Left colon (tissue), 2 donors: ENCODE measurements around the gene ZC3H6. TPM values are rescaled to one million over a fixed set of nuclear protein-coding genes. Genes with fewer than 3 reads are reported as not detected.
"Not testable (repeated sequence)": the region's sequence is repeated elsewhere in the genome, so short reads cannot be mapped to it uniquely, and the experiment has no call there.

Experiments
- ATAC-seq: fragments of 200-7000 bp; cut with Tn5 transposase; one replicate; pipeline ENCODE4 v1.9.1; 2020; ENCODE audit warnings: mild to moderate bottlenecking, moderate library complexity
- DNase-seq, 2 donors: peaks; one replicate each; pipeline ENCODE4 v3.0.0-alpha.2; 2020
- intact Hi-C, 2 donors: fragments of 100-400 bp; cut with DNase I in 1 of 2; cut with micrococcal nuclease in 1 of 2; formaldehyde crosslinking; loops; one replicate each; pipeline versions ENCODE4 v1.11.2 to v1.14.0; 2022; cut with DNase I, micrococcal nuclease
- total RNA-seq, 2 donors: library from RNA; stranded (reverse); fragmentation: NEBNext Ultra II Directional; extraction: Animal tissue kit (Norgen Biotek cat#: 25700); gene quantifications; one replicate each; pipeline ENCODE4 v1.2.1, GENCODE V29; 2021
- donor health status: DM: no; HTN: no; CAD: no.
- donor health status: DM: yes; HTN: yes; CAD: no.

ZC3H6 gene
- total RNA-seq, 2 donors from 2014 or later = 5.5 to 9.6 TPM

DNA sequence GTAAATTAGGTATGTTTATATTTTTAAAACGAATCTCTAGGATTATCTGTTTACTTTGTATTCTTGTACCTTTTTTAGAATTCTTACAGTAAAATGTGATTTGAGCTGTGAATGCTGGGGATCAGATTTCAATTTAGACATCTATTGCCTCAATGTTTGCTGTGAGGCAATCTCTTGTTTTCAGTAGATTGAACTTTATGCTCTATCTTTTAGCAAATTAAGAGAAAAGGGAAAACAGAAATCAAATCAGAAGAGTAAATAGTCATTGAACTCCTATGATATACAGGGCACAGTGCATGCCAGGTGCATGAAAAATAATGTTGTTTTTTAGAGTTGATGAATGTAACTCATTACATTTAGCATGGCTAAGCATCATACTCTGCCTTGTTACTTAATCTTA lies 39.5 kb downstream of the ZC3H6 start:
- intact Hi-C loops = no loop called here
- DNase-seq (no peak), ATAC-seq (no peak)

DNA sequence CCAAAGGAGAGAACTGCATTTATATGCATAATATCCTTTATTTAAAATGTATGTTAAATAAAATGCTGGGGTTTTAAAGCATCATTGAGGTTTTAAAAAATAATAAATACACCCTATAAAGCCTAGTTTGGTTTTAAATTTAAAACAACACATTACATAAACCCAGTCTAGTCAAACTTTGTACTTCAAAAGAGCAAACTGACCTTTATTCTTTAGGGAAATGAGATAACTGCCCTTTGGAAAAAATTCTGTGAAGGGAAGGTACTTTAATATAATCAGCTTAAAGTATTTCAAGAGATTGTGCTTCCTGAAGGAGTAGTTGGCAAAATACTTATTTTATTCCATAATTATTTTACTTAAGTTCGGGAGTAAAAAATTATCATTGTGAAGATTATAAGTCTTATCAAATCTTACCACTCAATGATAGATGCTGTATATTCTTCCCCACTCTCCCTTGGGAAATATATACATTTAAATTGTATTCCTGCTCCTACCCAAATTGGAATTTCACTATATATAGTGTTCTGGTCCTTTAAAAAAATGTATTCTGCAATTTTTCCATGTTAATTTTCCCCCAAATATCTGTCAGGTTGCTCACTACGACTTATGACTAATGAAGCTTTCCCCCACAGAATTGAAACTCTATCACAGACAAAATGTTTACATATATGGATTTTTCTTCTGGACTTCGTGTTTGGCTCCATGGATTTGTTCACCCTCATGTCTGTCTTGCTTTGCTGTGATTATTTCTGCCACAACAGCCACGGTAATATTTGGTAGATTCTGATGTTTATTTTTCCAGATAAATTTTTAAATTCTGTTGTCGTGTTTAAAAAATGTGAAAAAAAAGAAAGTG lies 42.1 kb downstream of the ZC3H6 start:
- intact Hi-C loops = no loop called here
- DNase-seq = no peak
- no peak for ATAC-seq

GRCh38 chr2:112318515-112318914 lies 43.1 kb downstream of the ZC3H6 start:
- DNase-seq (no peak), ATAC-seq (no peak)
- intact Hi-C loops = no loop called here

DNA sequence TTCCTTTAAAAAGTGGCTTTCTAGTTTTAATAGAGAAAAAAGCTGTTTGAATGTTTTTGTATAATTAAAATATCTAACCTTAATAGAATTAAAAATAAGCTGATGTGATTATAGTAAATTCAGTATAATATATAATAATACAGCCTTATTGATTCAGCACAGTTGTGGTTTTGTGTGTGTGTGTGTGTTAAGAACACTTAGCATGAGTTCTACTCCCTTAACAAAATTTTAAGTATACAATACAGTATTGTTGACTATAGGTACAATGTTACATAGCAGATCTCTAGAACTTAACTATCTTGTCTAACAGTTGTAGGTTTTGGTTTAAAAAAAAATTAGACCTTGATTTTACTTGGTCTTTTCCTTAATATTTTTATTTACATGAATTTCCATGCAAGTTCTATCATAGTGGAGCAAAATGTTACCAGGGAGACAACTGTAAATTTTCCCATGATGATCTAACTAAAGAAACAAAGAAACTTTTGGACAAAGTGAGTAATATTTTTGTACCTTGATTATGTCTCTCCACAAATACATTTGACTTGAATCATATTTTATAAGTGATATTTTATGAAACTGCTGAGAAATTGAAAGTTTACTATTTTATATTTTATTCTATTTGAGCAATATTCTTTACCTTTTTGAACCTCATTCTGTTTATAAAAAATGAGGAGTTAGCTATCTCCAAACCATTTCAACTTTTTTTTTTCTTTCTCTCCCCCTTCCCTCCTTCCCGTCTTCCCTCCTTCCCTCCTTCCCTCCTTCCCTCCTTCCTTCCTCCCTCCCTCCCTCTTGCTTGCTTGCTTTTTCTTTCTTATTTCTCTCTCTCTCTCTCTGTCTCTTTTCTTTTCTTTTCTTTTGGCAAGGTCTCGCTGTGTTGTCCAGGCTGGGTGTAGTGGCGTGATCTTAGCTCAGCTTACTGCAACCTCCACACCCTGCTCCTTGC lies 46.3 kb downstream of the ZC3H6 start:
- DNase-seq = no peak
- intact Hi-C loops = no loop called here
- ATAC-seq = no peak

- DNase-seq = no peak
- intact Hi-C loops = no loop called here
- ATAC-seq = no peak
Measured at GRCh38 chr2:112322919-112323318, 47.5 kb downstream of the ZC3H6 start.

DNA sequence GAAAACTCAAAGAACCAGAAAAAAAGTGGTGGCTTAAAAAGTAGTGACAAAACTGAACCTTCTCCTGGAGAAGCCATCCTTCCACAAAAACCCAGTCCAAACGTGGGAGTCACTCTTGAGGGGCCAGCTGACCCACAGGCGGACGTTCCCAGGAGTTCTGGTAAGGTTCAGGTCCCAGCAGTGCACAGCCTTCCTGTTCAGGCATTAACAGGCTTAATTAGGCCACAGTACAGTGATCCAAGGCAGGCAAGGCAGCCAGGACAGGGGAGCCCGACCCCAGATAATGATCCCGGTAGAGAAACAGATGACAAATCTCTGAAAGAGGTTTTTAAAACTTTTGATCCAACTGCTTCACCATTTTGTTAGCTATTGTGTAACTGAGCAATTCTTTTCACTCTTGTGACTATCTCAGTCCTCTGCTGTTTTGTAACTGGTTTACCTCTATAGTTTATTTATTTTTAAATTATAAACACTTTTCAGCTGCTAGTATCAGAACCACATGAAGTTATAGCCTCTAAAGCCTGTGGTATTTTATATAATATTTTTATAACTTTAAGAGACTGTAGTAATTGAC lies 56.8 kb downstream of the ZC3H6 start:
- no peak for ATAC-seq
- no peak for DNase-seq
- intact Hi-C loops = no loop called here

DNA sequence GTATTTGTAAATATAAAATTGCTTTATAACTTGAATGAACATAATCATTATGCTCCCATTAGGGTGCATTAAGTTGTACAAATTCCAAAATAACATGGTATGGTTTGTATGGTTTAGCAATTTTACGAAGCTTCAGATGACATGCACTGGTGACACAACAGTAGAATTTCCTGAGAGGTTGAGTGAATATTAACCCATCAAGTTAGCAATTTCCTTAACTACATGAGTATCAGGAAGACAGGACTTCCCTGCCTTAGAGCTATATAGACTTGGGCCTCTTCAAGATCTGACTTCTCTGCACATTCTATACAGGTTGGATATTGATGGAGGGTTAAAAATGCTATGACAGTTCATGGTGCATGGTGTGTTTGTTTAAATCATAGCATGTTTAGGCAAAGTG lies 60.2 kb downstream of the ZC3H6 start:
- intact Hi-C loops = no loop called here
- no peak for ATAC-seq
- DNase-seq = no peak

DNA sequence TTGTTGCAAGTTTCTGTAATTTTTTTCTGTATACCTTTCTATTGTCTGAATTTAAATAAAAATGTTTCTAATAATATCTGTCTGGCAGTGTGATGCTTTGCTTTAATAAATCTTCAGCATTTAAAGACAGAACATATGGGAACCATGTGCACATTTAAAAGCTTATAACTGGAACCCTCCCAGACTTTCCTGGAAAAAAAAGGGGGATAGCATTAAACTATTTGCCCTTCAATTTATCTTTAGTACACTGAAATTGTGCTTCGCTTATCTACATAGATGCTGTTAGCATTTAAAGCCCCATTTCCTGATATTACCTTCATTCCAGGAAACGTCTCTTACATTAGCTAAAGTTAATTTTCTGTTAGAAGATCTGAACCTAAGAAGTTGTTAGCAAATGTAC lies 64.6 kb downstream of the ZC3H6 start:
- no peak for ATAC-seq

GRCh38 chr2:112340475-112341267 lies 65.3 kb downstream of the ZC3H6 start:
- ATAC-seq (no peak), DNase-seq (no peak)
- intact Hi-C loops = no loop called here

More for the DNA sequence above, 64.6 kb downstream of the ZC3H6 start:
- intact Hi-C loops = no loop called here
- no peak for DNase-seq

GRCh38 chr2:112342067-112342550 lies 66.7 kb downstream of the ZC3H6 start:
- ATAC-seq = no peak
- no peak for DNase-seq
- intact Hi-C loops = no loop called here

- ATAC-seq = no peak
- no peak for DNase-seq
- intact Hi-C loops = no loop called here
Measured at GRCh38 chr2:112343827-112344585, 68.6 kb downstream of the ZC3H6 start.

DNA sequence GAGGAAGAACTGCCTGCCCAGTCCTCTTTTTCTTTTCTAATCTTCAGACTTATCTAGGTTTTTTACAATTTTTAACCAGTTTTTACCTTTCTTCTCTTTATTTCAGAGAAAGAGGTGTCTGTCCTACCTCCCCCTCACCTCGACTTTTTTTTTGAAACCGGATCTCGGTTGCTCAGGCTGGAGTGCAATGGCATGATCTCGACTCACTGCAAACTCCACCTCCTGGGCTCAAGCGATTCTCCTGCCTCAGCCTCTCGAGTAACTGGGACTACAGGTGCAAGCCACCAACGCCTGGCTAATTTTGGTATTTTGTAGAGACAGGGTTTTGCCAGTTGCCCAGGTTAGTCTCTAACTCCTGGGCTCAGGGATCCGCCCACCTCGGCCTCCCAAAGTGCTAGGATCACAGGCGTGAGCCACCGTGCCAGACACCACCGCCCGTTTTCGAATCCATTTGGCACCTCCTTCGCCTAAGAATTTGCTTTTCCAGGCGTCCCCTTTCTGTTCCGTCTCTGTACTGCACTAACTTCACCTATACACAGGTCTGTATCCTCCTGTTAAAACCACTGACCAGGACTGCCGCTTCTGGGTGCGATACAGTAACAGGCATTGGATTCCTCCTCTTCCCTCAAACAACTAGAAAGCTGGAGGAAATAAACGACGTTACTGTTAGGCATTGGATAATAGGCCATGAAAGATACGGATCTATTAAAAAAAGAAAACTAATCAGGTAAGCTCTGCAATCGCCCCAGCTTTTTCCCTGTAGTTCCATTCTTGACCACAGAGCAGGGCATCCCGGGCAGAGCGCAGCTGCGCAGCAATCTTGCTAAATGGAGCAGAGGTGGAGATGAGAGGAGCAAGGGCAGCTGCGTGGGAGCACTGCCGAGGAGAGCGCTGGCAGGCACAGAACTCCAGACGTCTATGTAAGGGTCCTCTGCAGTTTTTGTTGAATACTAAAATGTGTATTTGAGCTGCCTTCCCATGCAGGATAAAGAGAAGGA lies 69.9 kb downstream of the ZC3H6 start:
- DNase-seq (no peak), ATAC-seq (no peak)
- intact Hi-C loops = no loop called here

DNA sequence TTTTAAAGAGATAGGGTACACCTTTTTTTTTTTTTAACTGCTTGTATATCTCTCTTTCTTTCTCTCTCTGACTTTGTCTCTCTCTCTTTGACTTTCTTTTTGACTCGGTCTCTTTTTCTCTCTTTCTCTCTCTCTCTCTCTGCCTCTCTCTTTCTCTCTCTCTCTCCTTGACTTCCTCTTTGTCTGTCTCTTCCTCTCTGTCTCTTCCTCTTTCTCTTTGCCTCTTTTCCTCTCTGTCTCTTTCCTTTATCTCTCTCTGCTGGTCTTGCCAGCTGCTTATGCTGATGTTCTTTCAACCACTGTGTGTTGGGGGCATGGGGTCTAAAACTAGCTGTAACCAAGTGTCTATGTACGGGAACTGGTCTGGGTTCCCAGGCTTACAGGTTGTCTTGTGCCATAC lies 76.9 kb downstream of the ZC3H6 start:
- ATAC-seq, DNase-seq, intact Hi-C loops: not testable (repeated sequence)

- not testable (repeated sequence) for ATAC-seq, DNase-seq
Measured at GRCh38 chr2:112352809-112353603, 77.6 kb downstream of the ZC3H6 start.

DNA sequence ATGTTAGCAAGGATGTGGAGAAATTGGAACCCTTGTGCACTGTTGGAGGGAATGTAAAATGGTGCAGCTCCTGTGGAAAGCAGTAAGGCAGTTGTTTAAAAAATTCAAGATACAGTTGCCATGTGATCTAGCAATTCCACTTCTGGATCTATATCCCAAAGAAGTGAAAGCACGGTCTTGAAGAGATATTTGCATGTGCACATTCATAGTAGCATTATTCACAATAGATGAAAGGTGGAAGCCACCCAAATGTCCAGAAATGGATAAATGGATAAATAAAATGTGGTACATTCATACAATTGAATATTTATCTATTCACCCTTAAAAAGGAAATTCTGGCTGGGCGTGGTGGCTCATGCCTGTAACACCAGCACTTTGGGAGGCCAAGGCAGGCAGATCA lies 78.9 kb downstream of the ZC3H6 start:
- intact Hi-C loops, DNase-seq, ATAC-seq: not testable (repeated sequence)

More at GRCh38 chr2:112352809-112353603, 77.6 kb downstream of the ZC3H6 start:
- intact Hi-C loops = not testable (repeated sequence)

DNA sequence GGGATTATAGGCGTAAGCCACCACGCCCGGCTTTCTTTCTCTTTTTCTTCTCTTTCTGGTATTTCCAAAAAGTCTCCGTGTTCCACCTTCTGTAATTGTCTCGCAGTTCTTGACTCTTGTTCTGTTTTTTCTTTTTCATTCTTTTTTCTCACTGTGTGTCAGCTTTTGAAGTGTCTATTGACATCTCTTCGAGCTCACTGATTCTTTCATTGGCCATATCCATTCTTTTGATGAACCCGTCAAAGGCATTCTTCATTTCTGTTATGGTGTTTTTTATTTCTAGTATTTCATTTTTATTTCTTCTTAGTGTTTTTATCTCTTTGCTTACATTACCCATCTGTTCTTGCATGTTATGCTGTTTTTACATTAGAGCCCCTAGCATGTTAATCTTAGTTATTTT lies 84.7 kb downstream of the ZC3H6 start:
- DNase-seq, ATAC-seq, intact Hi-C loops: not testable (repeated sequence)
